GM18526 (cell line): ENCODE measurements around the gene SOAT2.

Experiments
- POLR2A ChIP-seq: IDR thresholded peaks from 3 replicates; pipeline ENCODE4 v1.6.1; 2011; ENCODE audit not compliant: insufficient read length; ENCODE audit errors: extremely low read depth

Gene SOAT2

DNA sequence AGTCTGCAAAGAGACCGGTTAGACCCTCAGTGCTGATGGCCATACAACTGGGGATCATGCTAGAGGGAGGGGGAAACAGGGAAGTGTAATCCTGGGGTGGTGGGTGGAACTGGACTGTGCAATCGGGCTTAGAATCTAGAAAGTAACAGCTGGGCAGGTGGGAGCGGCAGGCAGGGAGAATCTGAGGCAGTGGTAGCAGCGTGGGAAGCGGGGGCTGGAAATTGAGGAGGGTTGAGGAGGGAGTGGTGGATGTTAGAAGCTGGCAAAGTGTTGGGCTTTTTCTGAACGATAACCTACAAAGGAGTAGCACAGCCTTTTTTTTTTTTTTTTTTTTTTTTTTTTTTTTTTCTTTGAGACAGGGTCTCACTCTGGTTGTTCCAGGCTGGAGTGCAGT, 8.9 kb upstream of the SOAT2 start:
- TF ChIP-seq POLR2A = no peak

DNA sequence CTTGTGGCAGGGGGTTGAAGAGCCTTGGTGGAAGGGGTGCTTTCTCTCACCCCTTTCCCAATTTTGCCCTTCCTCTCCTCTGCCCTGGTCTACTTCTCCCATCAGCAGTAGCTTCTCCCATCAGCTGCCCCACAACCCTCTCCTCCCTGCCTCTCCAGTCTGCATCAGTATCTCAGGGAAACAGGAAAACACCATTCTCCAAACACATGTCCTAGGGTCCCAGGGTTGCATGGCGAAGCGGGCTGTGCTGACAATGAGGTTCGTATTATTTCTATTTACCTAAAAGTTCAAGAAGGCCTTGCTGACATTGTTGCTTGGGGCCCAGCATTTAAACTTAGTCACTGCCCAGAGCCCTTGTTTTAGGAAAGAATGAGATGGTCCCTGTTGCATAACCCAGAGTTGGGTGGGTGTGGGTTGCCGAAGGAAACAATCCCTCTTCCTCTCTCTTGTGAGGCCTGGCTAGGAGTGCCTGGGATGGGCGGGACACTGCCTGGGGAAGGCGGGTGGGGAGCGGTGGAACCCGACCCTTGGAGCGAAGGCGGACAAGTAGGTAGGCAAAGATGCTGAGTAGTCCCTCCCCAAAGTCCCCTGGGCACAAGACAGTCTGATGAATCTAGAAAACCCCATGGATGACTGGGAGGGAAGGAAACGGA, 7.1 kb upstream of the SOAT2 start:
- no peak for TF ChIP-seq POLR2A

DNA sequence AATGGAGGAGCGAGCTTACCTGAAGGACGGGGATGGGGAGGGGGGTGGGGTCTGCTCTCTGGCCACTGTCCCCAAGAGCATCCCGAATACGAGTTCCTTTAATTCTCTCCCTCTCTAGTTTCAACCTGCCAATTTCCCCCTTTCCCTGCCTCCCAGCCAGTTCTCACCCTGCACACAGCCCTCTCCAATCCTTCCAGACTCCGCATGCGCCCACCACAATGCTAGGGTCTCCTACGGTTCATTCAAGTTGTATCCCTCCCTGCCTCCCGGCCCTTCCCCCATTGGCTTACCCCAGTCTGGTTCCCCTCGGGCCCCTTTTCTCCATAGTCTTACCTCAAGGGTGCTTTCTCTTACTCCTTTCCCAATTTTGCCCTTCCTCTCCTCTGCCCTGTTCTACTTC, 6.5 kb upstream of the SOAT2 start:
- TF ChIP-seq POLR2A = no peak

DNA sequence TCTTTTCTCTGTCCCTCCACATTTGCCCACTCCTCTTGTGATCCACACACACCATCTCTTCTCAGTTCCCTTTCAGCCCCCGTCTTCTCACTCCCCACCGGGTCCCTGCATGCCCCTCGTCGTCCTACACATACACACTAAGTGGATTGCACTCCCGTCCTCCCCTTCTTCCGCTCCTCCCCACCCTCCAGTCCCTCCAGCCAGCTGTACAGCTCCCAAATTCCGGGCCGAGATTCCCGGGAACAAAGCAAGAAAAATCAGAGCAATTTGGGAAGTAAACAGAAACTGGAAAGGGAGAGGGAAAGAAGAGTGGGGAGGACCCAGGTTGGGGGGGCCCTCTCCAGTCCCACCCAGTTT, 6.1 kb upstream of the SOAT2 start:
- TF ChIP-seq POLR2A = no peak

DNA sequence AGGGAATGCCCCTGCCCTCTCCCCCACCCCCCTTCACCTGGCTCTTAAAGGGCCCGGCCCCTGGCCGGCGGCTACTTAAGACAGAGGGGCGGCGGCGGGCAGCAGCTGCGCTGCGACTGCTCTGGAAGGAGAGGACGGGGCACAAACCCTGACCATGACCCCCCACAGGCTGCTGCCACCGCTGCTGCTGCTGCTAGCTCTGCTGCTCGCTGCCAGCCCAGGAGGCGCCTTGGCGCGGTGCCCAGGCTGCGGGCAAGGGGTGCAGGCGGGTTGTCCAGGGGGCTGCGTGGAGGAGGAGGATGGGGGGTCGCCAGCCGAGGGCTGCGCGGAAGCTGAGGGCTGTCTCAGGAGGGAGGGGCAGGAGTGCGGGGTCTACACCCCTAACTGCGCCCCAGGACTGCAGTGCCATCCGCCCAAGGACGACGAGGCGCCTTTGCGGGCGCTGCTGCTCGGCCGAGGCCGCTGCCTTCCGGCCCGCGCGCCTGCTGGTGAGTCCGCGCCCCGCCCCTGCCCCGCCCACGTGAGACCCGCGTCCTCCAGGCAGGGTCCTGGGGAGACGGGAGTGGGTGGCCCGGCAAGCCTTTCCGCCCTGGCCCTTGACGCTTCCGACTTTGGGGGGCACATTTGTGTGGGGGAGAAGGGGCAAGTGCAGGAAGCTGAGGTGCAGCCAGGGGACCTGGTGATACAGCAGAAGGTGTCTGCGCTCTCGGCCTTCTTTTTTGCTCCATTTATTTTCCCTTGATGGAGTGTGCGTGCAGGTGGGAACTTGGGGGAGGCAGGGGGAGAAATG, 5.5 kb upstream of the SOAT2 start, which contains the start of gene IGFBP6:
TSS of gene IGFBP6 (plus strand) at position 104 of the 790 bp plus-strand sequence. CDS start at position 155, 51 bp downstream.
- TF ChIP-seq POLR2A = peak; percentile 47

DNA sequence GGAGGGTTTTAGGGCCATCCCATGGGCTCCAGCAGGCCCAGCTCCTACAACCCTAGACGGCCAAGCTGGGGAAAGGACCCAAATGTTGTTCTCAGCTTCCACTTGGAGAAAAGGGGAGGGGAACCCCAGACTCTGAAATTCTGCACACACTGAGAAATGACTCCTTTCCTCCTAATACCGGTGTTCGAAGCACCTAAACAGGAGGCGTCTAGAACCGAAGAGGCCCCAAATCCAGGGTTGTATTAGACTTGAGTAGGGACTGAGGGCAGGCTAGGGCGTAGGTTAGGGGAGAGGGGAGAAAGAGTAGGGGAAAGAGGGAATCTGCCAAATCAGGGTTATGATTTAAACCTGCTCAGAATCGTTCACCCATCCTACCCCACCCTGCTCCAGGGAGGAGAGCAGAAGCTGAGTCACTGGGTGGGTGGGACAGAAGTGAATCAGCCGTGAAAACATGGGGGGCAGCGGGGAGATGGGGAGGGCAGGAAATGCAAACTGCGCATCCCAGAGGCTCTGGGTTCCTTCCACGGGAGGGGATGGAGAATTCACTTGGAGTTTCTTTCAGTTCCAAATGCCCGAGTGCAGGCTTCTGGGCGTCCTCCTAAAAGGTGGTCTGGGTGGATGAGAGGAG, 4.8 kb upstream of the SOAT2 start:
- no peak for TF ChIP-seq POLR2A

DNA sequence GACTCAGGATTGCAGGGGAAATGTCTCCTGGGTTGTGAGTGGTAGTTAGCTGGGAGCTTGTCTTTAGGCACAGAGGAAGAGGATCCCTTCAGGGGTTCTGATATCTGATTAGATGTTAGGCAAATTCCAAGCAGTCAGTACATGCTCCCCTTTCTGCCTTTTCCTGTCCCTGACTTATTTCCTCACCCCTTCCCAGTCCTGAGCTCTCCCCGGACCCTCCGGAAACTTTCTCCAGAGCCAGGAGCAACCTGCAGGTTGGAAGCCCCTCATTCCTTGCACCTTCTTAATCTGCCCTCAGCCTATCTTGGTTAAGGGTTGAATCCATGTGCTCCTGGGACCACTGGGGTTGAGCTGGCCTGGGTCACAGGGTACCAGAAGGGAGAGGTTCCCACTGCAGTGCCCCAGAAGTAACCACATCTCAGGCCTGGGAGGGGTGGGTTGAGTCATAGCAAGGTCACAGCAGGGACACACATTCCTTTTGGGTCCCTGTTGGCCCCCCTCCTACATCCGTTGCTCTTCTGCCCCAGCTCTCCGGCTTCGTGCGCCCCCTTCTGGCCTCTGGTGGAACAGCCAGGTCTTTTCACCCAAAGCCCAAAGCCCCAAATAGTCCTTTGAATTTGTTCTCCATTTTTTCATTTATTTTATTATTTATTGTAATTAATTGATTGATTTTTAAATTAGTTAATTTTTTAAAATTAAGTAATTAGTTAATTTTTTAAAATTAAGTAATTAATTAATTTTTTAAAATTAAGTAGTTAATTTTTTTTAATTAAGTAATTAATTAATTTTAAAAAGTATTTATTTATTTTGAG, 4.0 kb upstream of the SOAT2 start:
- TF ChIP-seq POLR2A = no peak

DNA sequence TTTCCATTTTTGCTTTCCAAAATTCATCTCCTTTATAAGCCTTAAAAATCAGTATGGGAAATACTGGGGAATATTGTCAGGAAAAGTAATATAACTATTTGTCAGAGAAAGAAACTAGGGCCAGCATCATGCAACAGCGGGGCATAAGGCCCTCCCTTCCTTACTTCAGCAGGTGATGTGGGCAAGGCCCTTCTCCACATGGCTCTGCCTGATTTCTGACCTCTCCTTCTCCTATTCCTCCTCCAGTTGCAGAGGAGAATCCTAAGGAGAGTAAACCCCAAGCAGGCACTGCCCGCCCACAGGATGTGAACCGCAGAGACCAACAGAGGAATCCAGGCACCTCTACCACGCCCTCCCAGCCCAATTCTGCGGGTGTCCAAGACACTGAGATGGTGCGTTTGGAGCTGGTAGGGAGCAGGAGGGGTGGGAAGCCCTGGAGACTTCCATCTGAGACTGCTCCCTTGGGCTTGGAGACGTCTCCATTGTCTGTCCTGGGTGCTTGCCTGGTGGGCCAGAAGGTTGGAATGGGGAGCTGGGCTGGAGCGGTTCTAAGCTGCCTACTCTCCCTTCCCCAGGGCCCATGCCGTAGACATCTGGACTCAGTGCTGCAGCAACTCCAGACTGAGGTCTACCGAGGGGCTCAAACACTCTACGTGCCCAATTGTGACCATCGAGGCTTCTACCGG, 2.7 kb upstream of the SOAT2 start:
- no peak for TF ChIP-seq POLR2A

DNA sequence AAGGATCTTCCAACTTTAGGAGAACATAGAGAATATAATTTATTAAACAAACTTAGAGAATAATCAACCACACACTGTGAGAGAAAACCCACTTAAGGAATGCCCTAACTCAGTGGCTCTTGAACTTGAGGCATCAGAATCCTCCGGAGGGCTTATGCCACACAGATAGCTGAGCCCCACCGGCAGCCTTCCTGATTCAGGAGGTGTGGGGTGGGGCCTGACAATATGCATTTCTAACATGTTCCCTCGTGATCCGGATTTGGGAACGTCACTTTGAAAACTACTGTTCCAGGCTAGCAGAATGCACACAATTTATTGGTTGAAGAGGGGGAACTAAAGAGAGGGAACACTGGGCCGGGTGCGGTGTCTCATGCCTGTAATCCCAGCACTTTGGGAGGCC, 2.0 kb upstream of the SOAT2 start:
- no peak for TF ChIP-seq POLR2A

DNA sequence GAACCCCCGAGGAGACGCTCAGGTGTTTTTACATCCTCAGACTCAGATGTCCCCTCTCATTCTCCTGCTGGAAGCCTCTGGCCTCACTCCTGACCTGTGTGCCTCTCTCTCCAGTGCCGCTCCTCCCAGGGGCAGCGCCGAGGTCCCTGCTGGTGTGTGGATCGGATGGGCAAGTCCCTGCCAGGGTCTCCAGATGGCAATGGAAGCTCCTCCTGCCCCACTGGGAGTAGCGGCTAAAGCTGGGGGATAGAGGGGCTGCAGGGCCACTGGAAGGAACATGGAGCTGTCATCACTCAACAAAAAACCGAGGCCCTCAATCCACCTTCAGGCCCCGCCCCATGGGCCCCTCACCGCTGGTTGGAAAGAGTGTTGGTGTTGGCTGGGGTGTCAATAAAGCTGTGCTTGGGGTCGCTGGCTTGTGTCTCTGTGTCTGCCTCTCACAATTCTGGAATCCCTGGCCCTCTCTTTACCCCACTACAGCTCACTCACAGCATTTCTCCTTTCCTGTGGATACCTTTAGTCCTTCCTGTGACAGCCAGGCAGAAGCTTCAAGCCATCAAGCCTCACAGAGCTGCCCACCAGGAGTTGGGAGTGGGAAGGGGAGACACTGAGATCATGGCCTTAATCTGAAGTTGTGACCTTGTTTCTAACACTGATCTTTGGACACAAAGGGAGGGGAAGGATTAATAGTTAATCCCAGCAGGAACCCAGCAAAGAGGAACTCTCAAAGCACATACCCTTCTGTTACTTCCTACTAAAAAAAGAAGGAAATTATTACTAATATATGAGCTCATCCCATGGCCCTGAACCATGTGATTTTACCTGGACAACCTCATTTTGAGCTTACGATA, 1.1 kb upstream of the SOAT2 start:
- no peak for TF ChIP-seq POLR2A

DNA sequence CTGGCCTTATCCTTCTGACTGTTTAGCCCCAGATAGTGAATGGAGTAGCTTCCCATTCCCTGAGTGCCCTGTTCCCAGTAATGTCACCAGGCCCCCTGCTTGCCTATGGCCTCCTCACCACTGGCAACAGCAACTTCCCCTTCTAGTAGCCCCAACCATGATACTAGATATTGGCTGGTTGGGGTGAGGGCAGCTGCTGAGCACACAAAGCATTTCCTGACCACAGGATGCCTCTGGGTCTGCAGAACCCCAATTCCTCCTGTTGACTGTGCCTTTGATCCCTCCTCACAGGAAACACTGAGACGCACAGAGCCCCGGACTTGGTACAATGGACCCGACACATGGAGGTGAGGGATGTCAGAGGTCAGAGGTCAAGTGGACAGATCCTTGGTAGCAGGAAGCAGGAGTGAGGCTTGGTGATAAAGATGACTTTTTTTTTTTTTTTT, 597 bp downstream of the SOAT2 start:
- no peak for TF ChIP-seq POLR2A

DNA sequence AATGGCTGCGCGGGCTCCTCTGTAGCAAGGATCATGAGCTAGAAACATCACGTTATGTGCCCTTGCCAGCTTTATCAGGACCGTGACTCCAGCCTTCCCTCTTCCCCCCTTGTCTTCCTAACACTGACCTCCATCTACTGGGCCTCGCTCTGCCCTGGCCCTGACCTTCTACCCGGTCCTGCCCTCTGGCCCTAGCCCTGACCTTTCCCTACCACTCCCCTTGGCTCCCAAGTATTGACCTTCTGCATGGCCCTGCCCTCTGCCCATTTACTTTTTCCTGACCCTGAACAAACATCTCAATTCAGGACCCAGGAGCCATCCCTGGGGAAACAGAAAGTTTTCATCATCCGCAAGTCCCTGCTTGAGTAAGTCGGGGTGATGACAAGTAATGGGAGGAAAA, 2.0 kb downstream of the SOAT2 start:
- TF ChIP-seq POLR2A = no peak

DNA sequence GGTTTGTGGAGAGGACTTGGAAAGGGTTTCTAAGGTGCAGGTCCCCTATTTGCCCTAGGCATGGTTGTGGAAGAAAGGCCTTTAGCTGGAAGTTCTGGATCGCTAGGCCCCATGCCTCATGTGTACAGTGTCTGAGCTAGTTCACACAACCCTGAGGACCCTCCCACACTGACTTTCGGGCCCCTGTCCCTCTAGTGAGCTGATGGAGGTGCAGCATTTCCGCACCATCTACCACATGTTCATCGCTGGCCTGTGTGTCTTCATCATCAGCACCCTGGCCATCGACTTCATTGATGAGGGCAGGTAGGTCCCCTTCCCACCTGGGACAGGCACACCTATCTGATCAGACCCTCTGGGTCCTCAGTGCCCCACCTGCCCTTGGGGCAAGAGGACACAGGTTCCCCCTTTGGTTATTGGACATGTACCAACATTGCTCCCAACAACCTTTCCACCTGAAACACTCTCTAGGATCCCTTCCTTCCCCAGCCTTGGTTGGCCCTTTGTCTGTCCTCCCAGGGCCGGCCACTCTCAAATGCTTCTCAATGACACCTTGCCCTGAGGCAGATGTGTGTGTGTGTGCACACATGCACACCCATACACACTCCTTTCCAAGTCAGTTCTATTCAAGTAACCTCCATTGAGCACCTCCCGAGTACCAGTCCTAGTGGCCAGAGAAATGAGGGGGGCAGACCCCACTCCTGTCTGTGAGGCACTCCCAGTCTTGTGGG, 2.6 kb downstream of the SOAT2 start:
- no peak for TF ChIP-seq POLR2A
